SU-DHL-6 (cell line): ENCODE measurements around the gene ZNF709.

Source experiments
- EZH2phosphoT487 ChIP-seq: fragments of 200-600 bp; sonication (generic), shearing (Covaris generic); conservative IDR thresholded peaks from 2 replicates; pipeline ENCODE4 v1.6.1; 2018; ENCODE audit warnings: mild to moderate bottlenecking, antibody characterized with exemption, low read length, moderate library complexity, mixed read lengths
- TF ChIP-seq, protein P1 (sequence below): fragments of 200-600 bp; sonication (generic); IDR thresholded peaks from one replicate; pipeline ENCODE4 v1.5.1; 2017; ENCODE audit warnings: antibody characterized with exemption, mild to moderate bottlenecking, low read length, moderate library complexity; ENCODE audit not compliant: insufficient read depth, poor library complexity, severe bottlenecking

DNA sequence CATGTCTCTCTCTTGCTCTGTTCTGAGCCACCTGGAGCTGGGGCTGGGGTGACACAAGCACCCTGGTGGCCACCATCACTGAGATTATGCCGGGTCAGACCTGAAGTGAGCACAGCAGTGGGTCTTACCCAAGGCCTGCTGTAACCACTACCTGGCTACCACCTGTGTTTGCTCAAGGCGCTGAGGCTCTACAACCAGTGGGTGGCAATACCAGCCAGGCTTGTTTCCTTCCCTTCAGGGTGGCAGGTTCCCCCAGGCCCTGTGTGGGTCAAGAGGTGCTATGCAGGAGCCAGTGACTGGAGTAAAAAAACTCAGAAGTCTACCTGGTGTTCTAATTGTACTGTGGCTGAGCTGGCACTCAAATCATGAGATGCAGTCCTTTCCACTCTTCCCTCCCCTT is 35.8 kb downstream of the ZNF709 start:
- TF ChIP-seq, protein P1, sequence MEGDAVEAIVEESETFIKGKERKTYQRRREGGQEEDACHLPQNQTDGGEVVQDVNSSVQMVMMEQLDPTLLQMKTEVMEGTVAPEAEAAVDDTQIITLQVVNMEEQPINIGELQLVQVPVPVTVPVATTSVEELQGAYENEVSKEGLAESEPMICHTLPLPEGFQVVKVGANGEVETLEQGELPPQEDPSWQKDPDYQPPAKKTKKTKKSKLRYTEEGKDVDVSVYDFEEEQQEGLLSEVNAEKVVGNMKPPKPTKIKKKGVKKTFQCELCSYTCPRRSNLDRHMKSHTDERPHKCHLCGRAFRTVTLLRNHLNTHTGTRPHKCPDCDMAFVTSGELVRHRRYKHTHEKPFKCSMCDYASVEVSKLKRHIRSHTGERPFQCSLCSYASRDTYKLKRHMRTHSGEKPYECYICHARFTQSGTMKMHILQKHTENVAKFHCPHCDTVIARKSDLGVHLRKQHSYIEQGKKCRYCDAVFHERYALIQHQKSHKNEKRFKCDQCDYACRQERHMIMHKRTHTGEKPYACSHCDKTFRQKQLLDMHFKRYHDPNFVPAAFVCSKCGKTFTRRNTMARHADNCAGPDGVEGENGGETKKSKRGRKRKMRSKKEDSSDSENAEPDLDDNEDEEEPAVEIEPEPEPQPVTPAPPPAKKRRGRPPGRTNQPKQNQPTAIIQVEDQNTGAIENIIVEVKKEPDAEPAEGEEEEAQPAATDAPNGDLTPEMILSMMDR, result no peak
- no peak for TF ChIP-seq EZH2phosphoT487
